CD4-positive, alpha-beta T cell treated with Interleukin-4 for 1 hour (primary cell): ENCODE data around the gene FGF1.

Experiments used
- DNase-seq, 2 donors: peaks; one replicate each; pipeline ENCODE4 v3.0.0-alpha.2; 2020 to 2022

Gene FGF1

GRCh38 chr5:142609142-142609541, 76.7 kb downstream of the FGF1 start:
- no peak for DNase-seq

GRCh38 chr5:142608081-142608480, 77.8 kb downstream of the FGF1 start:
- no peak for DNase-seq

GRCh38 chr5:142605611-142606010, 80.3 kb downstream of the FGF1 start:
- no peak for DNase-seq

- no peak for DNase-seq
Measured at GRCh38 chr5:142602720-142603245, 83.1 kb downstream of the FGF1 start.

GRCh38 chr5:142601432-142601831, 84.5 kb downstream of the FGF1 start:
- no peak for DNase-seq

- DNase-seq: no peak
Measured at GRCh38 chr5:142600611-142601358, 85.1 kb downstream of the FGF1 start.

GRCh38 chr5:142600092-142600491, 85.8 kb downstream of the FGF1 start:
- no peak for DNase-seq

- no peak for DNase-seq
Measured at GRCh38 chr5:142598338-142598700, 87.6 kb downstream of the FGF1 start.

GRCh38 chr5:142597546-142598337, 88.1 kb downstream of the FGF1 start:
- DNase-seq: no peak

- no peak for DNase-seq
Measured at GRCh38 chr5:142597025-142597424, 88.9 kb downstream of the FGF1 start.

- no peak for DNase-seq
Measured at GRCh38 chr5:142592365-142592764, 93.5 kb downstream of the FGF1 start.

GRCh38 chr5:142590451-142591231, 95.2 kb downstream of the FGF1 start:
- DNase-seq: no peak

GRCh38 chr5:142589720-142590119, 96.2 kb downstream of the FGF1 start:
- no peak for DNase-seq

- peak in 1 of 2 donors; percentile 20 for DNase-seq
Measured at GRCh38 chr5:142587354-142587965, 98.4 kb downstream of the FGF1 start.

GRCh38 chr5:142586552-142586951, 99.3 kb downstream of the FGF1 start:
- DNase-seq: no peak

- no peak for DNase-seq
Measured at GRCh38 chr5:142585451-142585850, 100.4 kb downstream of the FGF1 start.

GRCh38 chr5:142584891-142585290, 101.0 kb downstream of the FGF1 start:
- no peak for DNase-seq

- DNase-seq: no peak
Measured at GRCh38 chr5:142578161-142578830, 107.6 kb downstream of the FGF1 start.

GRCh38 chr5:142576804-142577203, 109.1 kb downstream of the FGF1 start:
- DNase-seq: no peak

GRCh38 chr5:142576303-142576702, 109.6 kb downstream of the FGF1 start:
- no peak for DNase-seq

- DNase-seq: no peak
Measured at GRCh38 chr5:142572006-142572405, 113.9 kb downstream of the FGF1 start.

GRCh38 chr5:142571371-142571770, 114.5 kb downstream of the FGF1 start:
- DNase-seq: no peak
